Measurements from ENCODE around the gene WWOX. TPM values are rescaled to one million over a fixed set of nuclear protein-coding genes. Genes with fewer than 3 reads are reported as not detected.

The WWOX gene
- total RNA-seq, 1 donor from 2014 or later = 12.6 TPM

- TF ChIP-seq, protein P1, sequence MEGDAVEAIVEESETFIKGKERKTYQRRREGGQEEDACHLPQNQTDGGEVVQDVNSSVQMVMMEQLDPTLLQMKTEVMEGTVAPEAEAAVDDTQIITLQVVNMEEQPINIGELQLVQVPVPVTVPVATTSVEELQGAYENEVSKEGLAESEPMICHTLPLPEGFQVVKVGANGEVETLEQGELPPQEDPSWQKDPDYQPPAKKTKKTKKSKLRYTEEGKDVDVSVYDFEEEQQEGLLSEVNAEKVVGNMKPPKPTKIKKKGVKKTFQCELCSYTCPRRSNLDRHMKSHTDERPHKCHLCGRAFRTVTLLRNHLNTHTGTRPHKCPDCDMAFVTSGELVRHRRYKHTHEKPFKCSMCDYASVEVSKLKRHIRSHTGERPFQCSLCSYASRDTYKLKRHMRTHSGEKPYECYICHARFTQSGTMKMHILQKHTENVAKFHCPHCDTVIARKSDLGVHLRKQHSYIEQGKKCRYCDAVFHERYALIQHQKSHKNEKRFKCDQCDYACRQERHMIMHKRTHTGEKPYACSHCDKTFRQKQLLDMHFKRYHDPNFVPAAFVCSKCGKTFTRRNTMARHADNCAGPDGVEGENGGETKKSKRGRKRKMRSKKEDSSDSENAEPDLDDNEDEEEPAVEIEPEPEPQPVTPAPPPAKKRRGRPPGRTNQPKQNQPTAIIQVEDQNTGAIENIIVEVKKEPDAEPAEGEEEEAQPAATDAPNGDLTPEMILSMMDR (IDR thresholded peaks at IDR 0.05; ENCODE audit: insufficient read depth, low read length, severe bottlenecking) = no peak
- no peak for FAIRE-seq
- peak; percentile 10 for DNase-seq (ENCODE audit: low read depth)
Observed at GRCh38 chr16:79171931-79172705, 1072.7 kb downstream of the WWOX start.

GRCh38 chr16:79172976-79173500 lies 1073.6 kb downstream of the WWOX start:
- FAIRE-seq = no peak
- TF ChIP-seq, protein P1 (IDR thresholded peaks at IDR 0.05; ENCODE audit: insufficient read depth, low read length, severe bottlenecking) = no peak
- no peaks in the 10 kb centered on the region for H3K27me3 ChIP-seq (ENCODE audit: control insufficient read depth, insufficient read depth, low read length)
- no peaks in the 10 kb centered on the region for H3K36me3 ChIP-seq (ENCODE audit: control insufficient read depth, insufficient read depth, low read length)
- H3K4me3 ChIP-seq (ENCODE audit: low read depth, low read length) = no peak overlapping the region
- no peak for DNase-seq (ENCODE audit: low read depth)

More at GRCh38 chr16:79171931-79172705, 1072.7 kb downstream of the WWOX start:
- H3K36me3 ChIP-seq (ENCODE audit: control insufficient read depth, insufficient read depth, low read length) = no peaks in the 10 kb centered on the region
- H3K27me3 ChIP-seq (ENCODE audit: control insufficient read depth, insufficient read depth, low read length) = no peaks in the 10 kb centered on the region
- H3K4me3 ChIP-seq (ENCODE audit: low read depth, low read length) = no peak overlapping the region

- TF ChIP-seq, protein P1 (IDR thresholded peaks at IDR 0.05; ENCODE audit: insufficient read depth, low read length, severe bottlenecking) = no peak
- Histone ChIP-seq H3K27me3 (ENCODE audit: control insufficient read depth, insufficient read depth, low read length) (no peaks in the 10 kb centered on the region), H3K36me3 (ENCODE audit: control insufficient read depth, insufficient read depth, low read length) (no peaks in the 10 kb centered on the region), H3K4me3 (ENCODE audit: low read depth, low read length) (no peak overlapping the region)
- no peak for FAIRE-seq
- no peak for DNase-seq (ENCODE audit: low read depth)
Observed at GRCh38 chr16:79173919-79174318, 1074.5 kb downstream of the WWOX start.

DNA sequence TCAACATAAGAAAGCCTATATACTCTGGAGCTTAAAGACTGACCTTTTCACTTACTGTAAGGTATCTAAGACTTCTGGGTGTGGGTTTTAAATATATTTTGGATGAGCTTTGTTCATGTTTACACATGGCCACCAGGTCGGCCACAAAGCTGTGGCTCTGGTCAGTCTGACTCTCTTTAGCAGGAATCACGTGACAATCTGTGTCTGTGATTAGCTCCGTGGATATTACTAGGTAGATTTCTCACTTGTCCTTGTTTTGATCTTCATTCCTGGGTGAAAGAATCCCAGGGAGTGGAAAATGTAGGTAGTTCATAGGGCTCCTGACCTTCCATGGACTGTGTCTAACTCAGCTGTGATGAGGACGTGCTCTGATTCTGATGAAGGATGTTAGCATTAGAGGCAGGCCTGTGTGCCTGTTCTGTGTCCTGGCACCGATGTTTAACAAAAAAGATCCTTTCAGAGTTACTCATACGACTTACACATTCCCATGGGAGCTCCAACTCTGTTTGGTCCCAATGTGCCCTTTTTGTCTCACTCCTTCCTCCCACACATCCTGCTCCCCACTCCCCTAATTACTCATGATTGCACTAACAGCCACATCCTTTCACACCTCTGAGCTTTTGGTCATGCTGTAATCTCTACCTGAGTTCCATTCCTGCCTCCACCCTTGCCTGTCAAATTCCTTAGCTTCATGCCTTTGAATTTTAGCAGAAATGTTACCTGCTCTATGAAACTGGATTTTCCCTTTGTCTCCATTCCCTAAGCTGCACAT lies 1076.0 kb downstream of the WWOX start:
- Histone ChIP-seq H3K36me3 (ENCODE audit: control insufficient read depth, insufficient read depth, low read length) (no peaks in the 10 kb centered on the region), H3K27me3 (ENCODE audit: control insufficient read depth, insufficient read depth, low read length) (no peaks in the 10 kb centered on the region), H3K4me3 (ENCODE audit: low read depth, low read length) (no peak overlapping the region)
- FAIRE-seq (no peak), DNase-seq (ENCODE audit: low read depth) (peak; percentile 75)
- TF ChIP-seq, protein P1 (IDR thresholded peaks at IDR 0.05; ENCODE audit: insufficient read depth, low read length, severe bottlenecking) = no peak

DNA sequence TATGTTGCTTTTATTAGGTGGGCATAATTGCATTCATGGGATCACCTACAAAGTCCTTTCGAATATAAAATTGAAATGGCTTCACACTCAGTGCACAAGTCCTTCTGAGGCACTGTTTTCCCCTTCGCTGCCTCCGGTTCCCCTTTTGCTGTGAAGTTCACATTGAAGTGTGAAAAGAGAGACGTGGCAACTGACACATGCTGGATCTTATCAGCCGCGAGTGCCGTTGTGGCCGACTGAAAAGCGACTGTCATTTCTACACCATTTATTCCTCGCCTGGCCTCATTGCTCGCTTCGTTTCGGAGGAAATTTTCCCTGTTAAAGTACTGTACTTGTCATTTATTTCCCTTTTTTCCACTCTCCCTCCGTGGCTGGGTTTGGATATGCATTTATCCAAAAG lies 1077.6 kb downstream of the WWOX start:
- Histone ChIP-seq H3K36me3 (ENCODE audit: control insufficient read depth, insufficient read depth, low read length) (no peaks in the 10 kb centered on the region), H3K4me3 (ENCODE audit: low read depth, low read length) (no peak overlapping the region), H3K27me3 (ENCODE audit: control insufficient read depth, insufficient read depth, low read length) (no peaks in the 10 kb centered on the region)
- no peak for FAIRE-seq
- no peak for DNase-seq (ENCODE audit: low read depth)
- TF ChIP-seq, protein P1 (IDR thresholded peaks at IDR 0.05; ENCODE audit: insufficient read depth, low read length, severe bottlenecking) = no peak

All from bronchial epithelial cell (primary cell).